MM.1S (cell line): Measurements from ENCODE around the gene DLG5.

ENCODE experiments used
- DNase-seq: peaks from one replicate; pipeline ENCODE4 v3.0.0-alpha.2; 2015
- H2AFZ ChIP-seq: fragments of 300-600 bp; sonication (generic); 2 replicates; pipeline ENCODE4 v1.6.0; 2016; ENCODE audit warnings: antibody characterized with exemption, low read length
- H3F3A ChIP-seq: fragments of 300-600 bp; sonication (generic); 2 replicates; pipeline ENCODE4 v1.6.1; 2016; ENCODE audit warnings: mild to moderate bottlenecking, antibody characterized with exemption, low read length, moderate library complexity, mixed read lengths; ENCODE audit not compliant: insufficient read depth
- H3K27ac ChIP-seq: fragments of 300-600 bp; sonication (generic); 2 replicates; pipeline ENCODE4 v1.5.1; 2016; ENCODE audit warnings: mild to moderate bottlenecking, low read length
- H3K27me3 ChIP-seq: fragments of 300-600 bp; sonication (generic); replicated peaks from 2 replicates; pipeline ENCODE4 v1.6.0; 2016; ENCODE audit warnings: low read length; ENCODE audit not compliant: insufficient read depth
- H3K36me3 ChIP-seq: fragments of 300-600 bp; sonication (generic); replicated peaks from 2 replicates; pipeline ENCODE4 v1.6.1; 2016; ENCODE audit warnings: mild to moderate bottlenecking, low read length, mixed read lengths; ENCODE audit not compliant: insufficient read depth
- H3K4me1 ChIP-seq: fragments of 300-600 bp; sonication (generic); 2 replicates; pipeline ENCODE4 v1.6.1; 2016; ENCODE audit warnings: low read length, mixed read lengths
- H3K4me2 ChIP-seq: fragments of 300-600 bp; sonication (generic); 2 replicates; pipeline ENCODE4 v1.6.0; 2016; ENCODE audit warnings: low read depth, low read length
- H3K4me3 ChIP-seq: fragments of 300-600 bp; sonication (generic); 2 replicates; pipeline ENCODE4 v1.5.1; 2016; ENCODE audit warnings: low read length, mixed read lengths
- H3K79me2 ChIP-seq: fragments of 300-600 bp; sonication (generic); 2 replicates; pipeline ENCODE4 v1.6.1; 2016; ENCODE audit warnings: mixed run types, low read length, mixed read lengths
- H3K9ac ChIP-seq: fragments of 300-600 bp; sonication (generic); 2 replicates; pipeline ENCODE4 v1.6.1; 2016; ENCODE audit warnings: low read length, mixed read lengths
- H3K9me2 ChIP-seq: fragments of 300-600 bp; sonication (generic); replicated peaks from 2 replicates; pipeline ENCODE4 v1.6.1; 2016; ENCODE audit warnings: mild to moderate bottlenecking, low read length, mixed read lengths; ENCODE audit not compliant: insufficient read depth
- H3K9me3 ChIP-seq: fragments of 300-600 bp; sonication (generic); replicated peaks from 2 replicates; pipeline ENCODE4 v1.6.1; 2016; ENCODE audit warnings: mild to moderate bottlenecking, low read length, mixed read lengths; ENCODE audit not compliant: insufficient read depth
- H4K20me1 ChIP-seq: fragments of 300-600 bp; sonication (generic); 2 replicates; pipeline ENCODE4 v1.6.1; 2016; ENCODE audit warnings: mild to moderate bottlenecking, low read length, moderate library complexity, mixed read lengths; ENCODE audit not compliant: insufficient read depth
- CTCF ChIP-seq: fragments of 300-600 bp; sonication (generic); IDR thresholded peaks from 2 replicates; pipeline ENCODE4 v1.5.1; 2016; ENCODE audit warnings: antibody characterized with exemption, low read length, mixed read lengths
- EZH2 ChIP-seq: fragments of 300-600 bp; sonication (generic); optimal IDR thresholded peaks from 2 replicates; pipeline ENCODE3; 2017; ENCODE audit warnings: low read depth, mild to moderate bottlenecking, antibody characterized with exemption, low read length, mixed read lengths
- EZH2phosphoT487 ChIP-seq: fragments of 300-600 bp; sonication (generic); IDR thresholded peaks from 2 replicates; pipeline ENCODE4 v1.6.1; 2018; ENCODE audit warnings: antibody characterized with exemption, low read length

Gene DLG5

DNA sequence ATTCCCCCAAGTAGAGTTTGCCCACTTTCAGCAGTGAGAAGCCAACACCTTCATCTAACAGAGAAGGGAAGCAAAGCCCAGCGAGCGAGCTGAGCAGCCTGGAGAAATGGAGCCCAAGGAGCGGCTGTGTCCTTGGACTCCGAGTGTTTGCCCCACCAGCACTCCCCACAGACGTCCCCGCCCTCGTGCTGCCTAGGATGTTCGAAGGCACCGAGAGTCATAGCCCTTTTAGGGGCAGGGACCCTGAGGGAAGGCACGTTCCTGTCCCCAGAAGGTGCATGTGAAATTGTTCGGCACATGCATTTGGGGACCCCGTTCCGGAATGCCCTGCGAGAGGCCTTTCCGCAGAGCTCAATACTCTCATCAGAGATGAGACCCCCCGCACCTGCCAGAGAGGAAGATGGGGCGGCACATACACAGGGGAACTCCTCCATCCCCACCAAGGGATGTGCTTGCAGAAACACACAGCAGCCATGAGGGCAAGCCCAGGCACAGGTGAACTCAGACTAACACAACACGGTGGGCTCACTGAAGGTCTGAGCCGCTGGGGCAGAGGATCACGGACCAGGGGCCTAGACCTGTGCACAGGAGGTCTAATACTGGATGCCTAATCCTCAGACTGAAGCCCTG lies 131.0 kb downstream of the DLG5 start:
- H3K9me2 ChIP-seq = no peaks in the 10 kb centered on the region
- no peak overlapping the region for H3K4me2 ChIP-seq
- no peaks in the 10 kb centered on the region for H4K20me1 ChIP-seq
- H2AFZ ChIP-seq = no peak overlapping the region
- H3K4me1 ChIP-seq = peaks cover 6% of the 10 kb centered on the region
- 0 out of 2 replicates have a peak, but pooled peaks cover under 1% of the 10 kb centered on the region for H3F3A ChIP-seq
- H3K27ac ChIP-seq = no peak overlapping the region
- no peak overlapping the region for H3K4me3 ChIP-seq
- H3K9me3 ChIP-seq = no peaks in the 10 kb centered on the region
- TF ChIP-seq CTCF (no peak), EZH2 (no peak), EZH2phosphoT487 (no peak)
- no peak for DNase-seq
- H3K79me2 ChIP-seq = no peaks in the 10 kb centered on the region
- no peaks in the 10 kb centered on the region for H3K27me3 ChIP-seq
- no peak overlapping the region for H3K9ac ChIP-seq
- H3K36me3 ChIP-seq = no peaks in the 10 kb centered on the region

DNA sequence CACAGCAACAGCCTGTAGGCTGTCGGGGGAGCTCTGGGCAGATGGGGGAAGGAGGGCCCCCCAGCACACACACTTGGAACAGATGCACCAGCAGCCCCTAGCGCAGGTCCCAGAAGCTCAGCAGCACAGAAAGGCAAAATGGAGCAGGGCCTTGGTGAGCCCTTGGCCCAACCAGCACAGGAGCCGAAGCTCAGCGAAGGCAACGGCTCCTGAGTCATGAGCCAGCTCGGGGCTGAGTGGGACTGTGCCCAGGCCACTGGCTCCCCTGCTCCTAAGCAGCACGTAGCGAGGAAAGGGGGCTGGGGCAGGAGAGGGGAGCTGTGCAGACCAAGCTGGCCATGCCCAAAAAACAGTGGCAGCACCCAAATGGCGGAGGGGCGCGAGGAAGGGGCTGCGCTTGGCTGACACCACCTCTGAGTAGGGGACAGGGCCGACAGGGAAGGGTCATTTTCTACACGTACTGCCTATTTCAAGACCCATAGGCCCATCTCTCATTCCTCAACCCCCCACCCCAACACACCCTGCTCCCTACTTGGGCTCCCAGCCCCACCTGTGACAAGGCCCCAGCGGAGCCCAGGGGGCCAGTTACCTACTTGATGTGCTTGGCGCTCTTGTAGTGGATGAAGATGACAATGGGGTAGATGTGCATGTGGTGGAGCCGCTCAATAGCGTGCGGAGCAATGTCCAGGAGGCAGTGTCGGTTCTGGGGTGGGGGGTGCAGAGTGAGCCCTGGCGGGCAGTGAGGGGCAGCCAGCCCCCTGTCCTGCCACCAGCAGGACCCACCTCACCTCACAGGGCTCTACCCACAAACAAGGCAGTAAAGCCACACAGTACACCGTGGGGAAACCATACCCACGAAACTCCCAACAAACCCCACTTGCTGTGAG lies 132.1 kb downstream of the DLG5 start:
- H3F3A ChIP-seq = no peaks in the 10 kb centered on the region
- H3K27me3 ChIP-seq = no peaks in the 10 kb centered on the region
- no peak for DNase-seq
- no peak overlapping the region for H3K27ac ChIP-seq
- H3K4me3 ChIP-seq = no peak overlapping the region
- H3K4me1 ChIP-seq = no peaks in the 10 kb centered on the region
- no peak overlapping the region for H2AFZ ChIP-seq
- TF ChIP-seq CTCF (no peak), EZH2phosphoT487 (no peak), EZH2 (no peak)
- no peak overlapping the region for H3K9ac ChIP-seq
- no peaks in the 10 kb centered on the region for H3K79me2 ChIP-seq
- H3K36me3 ChIP-seq = no peaks in the 10 kb centered on the region
- no peaks in the 10 kb centered on the region for H3K9me2 ChIP-seq
- no peaks in the 10 kb centered on the region for H3K9me3 ChIP-seq
- H3K4me2 ChIP-seq = no peak overlapping the region
- no peaks in the 10 kb centered on the region for H4K20me1 ChIP-seq

- no peak overlapping the region for H3K27ac ChIP-seq
- no peak for DNase-seq
- H2AFZ ChIP-seq = no peak overlapping the region
- H3K4me3 ChIP-seq = no peak overlapping the region
- no peaks in the 10 kb centered on the region for H3K9me3 ChIP-seq
- no peaks in the 10 kb centered on the region for H3K9me2 ChIP-seq
- no peaks in the 10 kb centered on the region for H3K27me3 ChIP-seq
- no peak for TF ChIP-seq CTCF
- TF ChIP-seq EZH2phosphoT487 = no peak
- no peak for TF ChIP-seq EZH2
- H3K36me3 ChIP-seq = no peaks in the 10 kb centered on the region
- H3K79me2 ChIP-seq = no peaks in the 10 kb centered on the region
- no peaks in the 10 kb centered on the region for H3K4me1 ChIP-seq
- H3K9ac ChIP-seq = no peak overlapping the region
- no peaks in the 10 kb centered on the region for H3F3A ChIP-seq
- no peaks in the 10 kb centered on the region for H4K20me1 ChIP-seq
- no peak overlapping the region for H3K4me2 ChIP-seq
Measured at GRCh38 chr10:77793831-77794230, 132.7 kb downstream of the DLG5 start.
